Ovary (tissue), 9 donors: ENCODE data around the gene CMIP. TPM values are rescaled to one million over a fixed set of nuclear protein-coding genes. Genes with fewer than 3 reads are reported as not detected.
"Not testable (repeated sequence)": the region's sequence is repeated elsewhere in the genome, so short reads cannot be mapped to it uniquely, and the experiment has no call there.

ENCODE experiments used
- DNase-seq, 5 donors: peaks; one replicate each; pipeline ENCODE4 v3.0.0-alpha.2; 2019 to 2020
- H3K27ac ChIP-seq, 2 donors: fragments of 200-600 bp; one replicate each; pipeline versions ENCODE4 v1.5.1 to v1.8.0; 2019 to 2022
- H3K27me3 ChIP-seq: fragments of 200-600 bp; one replicate; pipeline ENCODE4 v1.8.0; 2022
- H3K36me3 ChIP-seq: fragments of 200-600 bp; sonication (generic); one replicate; pipeline ENCODE4 v1.5.1; 2019
- H3K4me1 ChIP-seq: one replicate; pipeline ENCODE4 v1.8.1; 2013; ENCODE audit warnings: mild to moderate bottlenecking, moderate library complexity; ENCODE audit not compliant: insufficient read depth
- H3K4me3 ChIP-seq: fragments of 200-600 bp; sonication (generic); one replicate; pipeline ENCODE4 v1.5.1; 2017
- H3K9me3 ChIP-seq, 2 donors: fragments of 200-600 bp in 1 of 2; sonication (generic) in 1 of 2; one replicate each; pipeline versions ENCODE4 v1.5.1 to v1.8.1; 2013 to 2019; ENCODE audit warnings: mild to moderate bottlenecking in 1 of 2, moderate library complexity in 1 of 2
- EP300 ChIP-seq: sonication (generic); formaldehyde crosslinking; IDR thresholded peaks from one replicate; pipeline ENCODE4 v1.6.1; 2017; ENCODE audit warnings: antibody characterized with exemption
- POLR2A ChIP-seq: fragments of 450-650 bp; IDR thresholded peaks from one replicate; pipeline ENCODE4 v1.6.1; 2017; ENCODE audit warnings: antibody characterized with exemption, mild to moderate bottlenecking, moderate library complexity
- WGBS, 3 donors: extraction: QIAGEN DNeasy Blood & Tissue Kit in 1 of 3; methylation state at CpG; one replicate each; pipeline versions ENCODE4 v1.1.5 to v1.1.7; 2013 to 2017; 5-methylcytosine and 5-hydroxymethylcytosine counted together
- intact Hi-C, 4 donors: fragments of 100-400 bp; cut with DNase I; formaldehyde crosslinking; loops; one replicate each; pipeline versions ENCODE4 v1.11.0 to v1.15.1; 2022 to 2023
- polyA plus RNA-seq, 2 donors: library from polyadenylated mRNA; stranded (reverse); fragments of 200-250 nt in 1 of 2; fragments of 350-450 nt in 1 of 2; fragmentation: Illumina TruSeq in 1 of 2; extraction: RNeasy Lipid Tissue Mini Kit (QIAGEN cat#74804) in 1 of 2; gene quantifications; one replicate each; pipeline ENCODE4 v1.2.3, GENCODE V29; 2013 to 2014
- total RNA-seq, 7 donors: library from RNA; depleted of rRNA in 2 of 7; stranded (reverse); fragments of >200 nt in 2 of 7; fragmentation: NEBNext Ultra II Directional in 3 of 7; extraction: Animal tissue kit (Norgen Biotek cat#: 25700) in 3 of 7; gene quantifications; one replicate each; pipeline versions ENCODE4 v1.1.0 to v1.2.4, GENCODE V29; 2016 to 2023
- TF ChIP-seq, protein P1 (sequence below), 3 donors: fragments of 450-650 bp in 2 of 3; fragments of 200-600 bp in 1 of 3; IDR thresholded peaks; one replicate each; pipeline versions ENCODE4 v1.5.1 to v1.8.0; 2016 to 2022; ENCODE audit warnings: antibody characterized with exemption in 3 of 3, mild to moderate bottlenecking in 1 of 3
- donor health status: DM: no; HTN: no; CAD: no; lungs with moderate emphysema.
- donor health status: DM: no; HTN: no; CAD: no.
- donor health status: Bipolar disorder and iron deficiency.
- donor health status: DM: yes; HTN: yes; CAD: no.
- donor health status: DM: no; HTN: no; CAD: no.
- donor health status: DM: yes; HTN: yes; CAD: no.

Gene CMIP
- total and polyA plus RNA-seq, 9 donors = 19.4 to 68.2 (median 38.7) TPM

GRCh38 chr16:81521141-81521626 lies 76.6 kb downstream of the CMIP start:
- 81 to 91% (median 82%) methylated on average over 19 of the region's 19 CpGs for WGBS, 3 donors
- no peaks in the 10 kb centered on the region for H3K27me3 ChIP-seq
- no peak overlapping the region for H3K4me3 ChIP-seq
- H3K36me3 ChIP-seq = no peaks in the 10 kb centered on the region
- no peak for TF ChIP-seq EP300
- TF ChIP-seq, protein P1, sequence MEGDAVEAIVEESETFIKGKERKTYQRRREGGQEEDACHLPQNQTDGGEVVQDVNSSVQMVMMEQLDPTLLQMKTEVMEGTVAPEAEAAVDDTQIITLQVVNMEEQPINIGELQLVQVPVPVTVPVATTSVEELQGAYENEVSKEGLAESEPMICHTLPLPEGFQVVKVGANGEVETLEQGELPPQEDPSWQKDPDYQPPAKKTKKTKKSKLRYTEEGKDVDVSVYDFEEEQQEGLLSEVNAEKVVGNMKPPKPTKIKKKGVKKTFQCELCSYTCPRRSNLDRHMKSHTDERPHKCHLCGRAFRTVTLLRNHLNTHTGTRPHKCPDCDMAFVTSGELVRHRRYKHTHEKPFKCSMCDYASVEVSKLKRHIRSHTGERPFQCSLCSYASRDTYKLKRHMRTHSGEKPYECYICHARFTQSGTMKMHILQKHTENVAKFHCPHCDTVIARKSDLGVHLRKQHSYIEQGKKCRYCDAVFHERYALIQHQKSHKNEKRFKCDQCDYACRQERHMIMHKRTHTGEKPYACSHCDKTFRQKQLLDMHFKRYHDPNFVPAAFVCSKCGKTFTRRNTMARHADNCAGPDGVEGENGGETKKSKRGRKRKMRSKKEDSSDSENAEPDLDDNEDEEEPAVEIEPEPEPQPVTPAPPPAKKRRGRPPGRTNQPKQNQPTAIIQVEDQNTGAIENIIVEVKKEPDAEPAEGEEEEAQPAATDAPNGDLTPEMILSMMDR (IDR thresholded peaks at IDR 0.05) = no peak
- TF ChIP-seq POLR2A = no peak
- peaks cover 6% of the 10 kb centered on the region for H3K4me1 ChIP-seq
- no peak overlapping the region for H3K27ac ChIP-seq
- DNase-seq = no peak
- H3K9me3 ChIP-seq = no peaks in the 10 kb centered on the region
- intact Hi-C loops = no loop called here

GRCh38 chr16:81522108-81522701 lies 77.6 kb downstream of the CMIP start:
- no peak for TF ChIP-seq EP300
- TF ChIP-seq POLR2A = no peak
- TF ChIP-seq, protein P1 (IDR thresholded peaks at IDR 0.05) = no peak
- no peaks in the 10 kb centered on the region for H3K9me3 ChIP-seq
- H3K27ac ChIP-seq = no peak overlapping the region
- intact Hi-C loops = no loop called here
- WGBS, 3 donors = 84 to 97% (median 90%) methylated on average over 8 of the region's 8 CpGs
- H3K4me1 ChIP-seq = peaks cover 8% of the 10 kb centered on the region
- H3K27me3 ChIP-seq = no peaks in the 10 kb centered on the region
- H3K36me3 ChIP-seq = no peaks in the 10 kb centered on the region
- no peak for DNase-seq
- no peak overlapping the region for H3K4me3 ChIP-seq

- H3K36me3 ChIP-seq, DNase-seq, H3K27ac ChIP-seq, H3K4me3 ChIP-seq, intact Hi-C loops, H3K9me3 ChIP-seq, H3K4me1 ChIP-seq, H3K27me3 ChIP-seq: not testable (repeated sequence)
- WGBS, 3 donors = 95 to 98% (median 96%) methylated on average over 7 of the region's 7 CpGs
Observed at GRCh38 chr16:81522851-81523250, 78.2 kb downstream of the CMIP start.

GRCh38 chr16:81523387-81524115 lies 78.9 kb downstream of the CMIP start:
- no peaks in the 10 kb centered on the region for H3K9me3 ChIP-seq
- no peak overlapping the region for H3K27ac ChIP-seq
- H3K27me3 ChIP-seq = no peaks in the 10 kb centered on the region
- TF ChIP-seq POLR2A = no peak
- TF ChIP-seq EP300 = no peak
- H3K4me1 ChIP-seq = peaks cover 4% of the 10 kb centered on the region
- H3K4me3 ChIP-seq = no peak overlapping the region
- DNase-seq = peak; percentile 40 to 64 (median 59)
- H3K36me3 ChIP-seq = no peaks in the 10 kb centered on the region
- intact Hi-C loops = no loop called here
- WGBS, 3 donors = 75 to 77% (median 75%) methylated on average over 20 of the region's 20 CpGs

GRCh38 chr16:81524382-81524781 lies 79.8 kb downstream of the CMIP start:
- 89 to 90% (median 89%) methylated on average over 10 of the region's 10 CpGs for WGBS, 3 donors
- intact Hi-C loops = no loop called here
- TF ChIP-seq, protein P1 (IDR thresholded peaks at IDR 0.05) = no peak
- TF ChIP-seq POLR2A = no peak
- DNase-seq = no peak
- Histone ChIP-seq H3K9me3 (no peaks in the 10 kb centered on the region), H3K36me3 (no peaks in the 10 kb centered on the region), H3K4me1 (peaks cover 4% of the 10 kb centered on the region), H3K27me3 (no peaks in the 10 kb centered on the region), H3K4me3 (no peak overlapping the region), H3K27ac (no peak overlapping the region)

GRCh38 chr16:81524885-81525284 lies 80.3 kb downstream of the CMIP start:
- H3K4me3 ChIP-seq, H3K27ac ChIP-seq, H3K36me3 ChIP-seq, intact Hi-C loops, H3K4me1 ChIP-seq, DNase-seq, H3K9me3 ChIP-seq, H3K27me3 ChIP-seq: not testable (repeated sequence)
- 96 to 100% (median 98%) methylated on average over 4 of the region's 4 CpGs for WGBS, 3 donors
